ENCODE results near the gene FRMD4A.

The FRMD4A gene

DNA sequence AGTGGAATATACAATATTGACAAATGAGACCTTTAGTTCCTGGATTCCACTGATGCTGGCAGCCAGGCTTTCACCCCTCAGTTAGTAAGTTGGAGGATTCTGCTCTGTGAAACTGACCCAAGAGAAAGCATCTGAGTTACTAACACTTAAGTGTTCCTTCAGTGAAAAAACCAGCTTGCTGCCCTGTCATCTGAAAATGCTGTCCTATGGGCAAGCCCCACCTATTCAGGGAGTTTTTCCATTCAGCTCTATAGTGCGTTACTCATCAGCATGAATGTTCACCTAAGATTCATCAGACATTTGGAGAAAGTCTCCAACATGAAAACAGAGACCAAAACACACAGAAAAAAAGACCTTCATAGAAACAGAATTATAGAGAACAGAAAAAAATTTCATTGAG, 706.1 kb downstream of the FRMD4A start:
- DNase-seq, result no peak

DNA sequence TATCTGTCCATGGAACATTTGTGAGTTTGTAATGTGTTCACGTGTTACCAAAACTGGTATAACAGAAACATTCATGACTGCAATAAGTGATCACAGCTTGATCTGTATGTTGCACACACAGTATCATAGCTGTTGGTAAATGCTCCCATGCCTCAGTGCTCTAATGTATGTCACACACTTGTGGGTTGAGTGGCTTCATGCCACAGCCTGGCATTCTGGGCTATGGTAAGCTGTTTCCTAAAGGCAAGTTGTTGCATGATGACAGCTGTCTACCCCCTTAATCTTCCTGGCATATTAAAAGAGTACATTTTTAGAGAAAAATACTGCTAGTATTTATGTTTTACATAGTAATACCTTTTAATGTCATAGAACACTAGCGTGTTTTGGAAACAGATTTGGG, 708.8 kb downstream of the FRMD4A start:
- no peak for DNase-seq

DNA sequence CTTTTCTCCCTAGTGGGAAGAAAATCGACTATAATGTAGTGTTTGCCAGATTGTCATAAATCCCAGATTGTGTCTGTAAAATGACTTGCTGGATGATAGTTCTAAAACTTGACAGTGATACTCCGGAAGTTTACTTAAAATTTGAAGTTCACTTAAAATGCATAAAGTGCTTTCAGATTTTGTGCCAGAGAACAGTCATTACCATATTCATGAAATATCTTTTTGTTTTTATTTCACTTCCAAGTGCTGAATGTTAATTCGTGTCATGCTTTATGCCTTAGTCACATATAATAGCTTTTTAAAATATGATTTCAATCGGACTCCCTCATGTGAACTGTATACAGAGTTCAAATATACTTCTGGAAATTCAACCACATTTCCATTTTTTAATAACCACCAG, 713.6 kb downstream of the FRMD4A start:
- DNase-seq, result no peak

DNA sequence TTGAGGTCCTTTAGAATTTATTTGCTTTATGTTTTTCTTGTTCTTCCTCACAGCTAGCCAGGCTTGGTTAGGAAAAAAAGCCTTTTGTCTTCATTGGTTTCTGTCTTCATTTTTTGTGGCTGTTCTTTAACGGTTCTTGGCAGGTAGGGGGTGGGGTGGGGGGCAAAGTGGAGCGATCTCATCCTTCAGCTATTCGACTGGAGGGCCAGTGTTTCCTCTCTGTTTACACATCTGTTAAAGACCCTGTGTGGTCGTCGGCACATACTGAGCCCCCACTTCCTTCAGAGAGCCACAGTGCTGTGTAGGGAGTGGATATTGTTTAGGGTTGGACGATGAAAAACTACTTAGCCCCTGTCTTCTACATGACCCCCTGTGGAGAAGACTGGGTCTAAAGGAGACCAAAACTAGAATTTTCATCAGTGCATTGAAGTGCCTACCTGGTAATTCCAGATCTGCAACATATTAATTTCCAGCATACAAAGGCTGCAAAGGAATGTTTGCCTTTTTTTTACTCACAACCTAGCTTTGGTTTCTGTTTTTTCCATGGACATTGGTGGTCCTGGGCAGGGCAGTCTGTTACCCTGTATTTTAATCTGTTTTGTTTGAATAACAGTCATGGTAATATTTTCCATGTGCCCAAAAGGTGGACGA, 714.9 kb downstream of the FRMD4A start:
- no peak for DNase-seq

DNA sequence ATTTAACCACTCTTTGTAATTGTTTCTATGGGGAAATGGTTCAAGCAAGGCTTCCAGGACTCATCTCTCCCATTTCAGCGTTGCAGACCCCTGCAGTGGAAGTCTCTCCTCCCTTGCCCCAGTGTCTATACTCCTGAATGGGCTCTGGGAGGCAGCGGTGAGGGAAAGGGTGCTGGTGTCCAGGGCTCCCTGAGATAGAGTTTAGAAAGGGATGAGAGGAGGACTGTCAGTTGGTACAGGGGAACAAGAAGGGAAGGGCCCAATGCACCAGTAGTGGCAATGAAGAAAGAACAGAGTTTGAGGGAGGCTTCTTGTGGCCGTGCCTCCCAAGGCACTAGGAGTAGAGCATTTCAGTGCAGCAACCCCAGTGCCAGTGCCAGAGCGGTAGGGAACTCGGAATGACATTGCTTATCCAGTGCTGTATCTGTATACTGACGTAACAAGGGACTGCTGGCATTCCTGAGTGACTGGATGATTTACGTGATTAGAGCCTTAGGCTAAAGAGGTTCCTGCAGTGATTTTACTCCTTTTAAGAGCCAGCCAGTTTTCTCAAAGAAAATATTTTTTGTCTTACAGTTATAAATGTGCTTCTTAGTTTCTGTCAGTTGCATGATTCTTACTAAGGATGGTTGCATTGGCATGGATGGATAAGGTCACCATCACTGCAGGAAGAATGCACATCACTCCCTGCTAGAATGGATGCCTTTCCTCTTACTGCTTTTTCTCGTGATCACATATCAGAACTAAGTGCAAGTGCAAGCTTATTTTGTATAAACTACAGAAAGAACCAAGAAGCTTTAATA, 716.0 kb downstream of the FRMD4A start:
- DNase-seq, result peak; percentile 49

DNA sequence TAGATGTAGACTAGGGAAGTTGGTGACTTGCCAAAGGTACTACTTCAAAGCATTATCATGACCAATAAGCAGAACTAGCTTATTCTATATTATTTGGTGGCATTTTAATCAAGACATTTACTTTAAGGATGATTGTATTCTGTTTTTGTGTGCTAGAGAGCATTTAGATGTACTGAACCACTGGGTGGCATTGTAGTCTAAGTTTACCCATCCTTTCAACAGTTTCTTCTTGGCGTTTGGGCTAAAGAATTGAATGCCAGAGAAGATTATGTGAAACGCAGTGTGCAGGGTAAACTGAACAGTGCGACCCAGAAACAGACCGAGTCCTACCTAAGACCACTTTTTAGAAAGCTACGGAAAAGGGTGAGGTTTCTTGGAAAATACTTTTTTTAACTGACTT, 717.2 kb downstream of the FRMD4A start:
- no peak for DNase-seq

DNA sequence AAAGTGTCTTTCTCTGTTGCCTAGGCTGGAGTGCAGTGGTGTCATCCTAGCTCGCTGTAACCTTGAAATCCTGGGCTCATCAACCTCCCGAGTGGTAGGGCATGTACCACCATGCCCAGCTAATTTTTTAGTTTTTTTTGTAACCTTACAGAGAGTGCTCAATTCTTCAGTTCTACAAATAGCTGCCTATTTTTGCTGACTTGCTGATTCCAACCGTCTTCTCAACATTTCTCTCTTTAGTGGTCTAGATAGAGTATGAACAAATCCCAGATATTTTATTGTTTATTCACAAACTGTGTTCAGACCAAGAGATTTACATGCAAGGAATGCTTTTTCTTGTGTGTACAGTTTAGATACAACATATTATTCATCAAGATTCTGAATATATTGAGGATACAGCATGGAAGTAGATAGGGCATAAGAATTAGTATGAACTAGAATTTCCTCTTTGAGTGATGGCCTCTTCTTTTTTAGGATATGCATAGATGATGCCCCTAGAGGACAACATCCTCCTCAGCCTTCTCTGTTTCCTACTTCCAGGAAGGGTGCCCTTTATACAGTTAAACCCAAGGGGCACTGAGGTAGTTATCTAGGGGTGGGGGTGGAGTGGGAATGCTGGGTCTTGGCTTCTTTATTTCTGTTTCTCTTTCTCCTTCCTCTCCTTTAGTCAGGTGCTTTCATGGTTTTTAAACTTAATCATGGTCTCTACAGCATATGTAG, 717.9 kb downstream of the FRMD4A start:
- DNase-seq, result no peak

DNA sequence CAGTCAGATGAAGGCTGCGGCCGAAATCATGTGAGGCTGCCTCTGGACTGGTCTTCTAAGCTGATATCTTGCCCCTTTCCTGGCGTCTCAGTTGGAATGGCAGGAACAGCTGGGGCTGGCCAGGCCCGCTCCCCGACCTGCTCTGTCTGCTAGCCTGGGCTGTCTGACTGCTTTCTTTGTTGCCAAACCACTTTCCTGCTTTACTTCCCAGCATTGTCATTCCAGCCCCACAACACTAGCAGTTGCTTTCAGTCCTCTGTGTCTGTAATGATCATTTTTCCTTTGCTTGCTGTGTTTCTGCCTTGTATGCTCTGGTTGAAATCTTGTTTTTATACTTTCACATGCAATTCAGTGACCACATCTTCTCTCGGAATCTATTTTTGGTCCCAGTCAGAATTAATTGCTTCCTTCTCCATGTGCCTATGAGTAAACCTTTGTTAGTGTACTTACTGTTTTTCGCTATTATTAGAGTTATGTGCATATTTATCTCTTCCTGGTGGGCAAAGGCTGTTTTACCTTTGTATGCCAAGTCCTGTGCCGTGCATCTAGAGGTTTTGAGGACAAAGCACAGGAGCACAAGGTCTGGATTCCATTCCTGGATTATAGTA, 722.4 kb downstream of the FRMD4A start:
- no peak for DNase-seq

DNA sequence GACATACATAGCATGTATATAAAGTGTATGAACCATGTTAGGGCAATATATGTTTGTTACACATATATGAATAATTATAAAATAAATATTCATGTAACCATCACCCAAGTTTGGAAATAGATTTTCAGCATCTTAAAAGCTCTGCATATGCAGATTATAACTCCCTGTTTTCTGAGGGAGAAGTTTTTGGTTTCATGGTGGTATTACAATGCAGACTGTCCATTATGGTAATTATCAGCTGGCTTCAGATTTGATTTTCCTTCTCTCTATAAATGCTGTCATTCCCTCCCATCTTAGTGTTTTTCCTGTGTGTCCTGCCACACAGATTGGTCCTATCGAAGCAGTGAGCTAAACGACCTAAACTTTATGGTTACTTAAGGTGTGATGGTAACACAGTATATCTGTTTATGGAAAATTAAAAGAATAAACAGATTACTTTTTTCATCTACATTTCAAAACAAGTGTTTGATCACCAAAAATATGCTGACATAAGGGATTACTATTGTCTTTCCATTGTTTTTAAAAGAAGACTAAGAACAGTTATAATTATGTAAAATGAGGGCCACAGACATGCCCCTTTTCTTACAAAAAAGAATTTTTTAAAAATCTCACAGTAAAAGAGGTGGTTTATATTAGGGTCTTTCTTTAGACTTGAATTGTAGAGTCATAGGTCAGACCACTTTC, 726.2 kb downstream of the FRMD4A start:
- DNase-seq, result no peak

DNA sequence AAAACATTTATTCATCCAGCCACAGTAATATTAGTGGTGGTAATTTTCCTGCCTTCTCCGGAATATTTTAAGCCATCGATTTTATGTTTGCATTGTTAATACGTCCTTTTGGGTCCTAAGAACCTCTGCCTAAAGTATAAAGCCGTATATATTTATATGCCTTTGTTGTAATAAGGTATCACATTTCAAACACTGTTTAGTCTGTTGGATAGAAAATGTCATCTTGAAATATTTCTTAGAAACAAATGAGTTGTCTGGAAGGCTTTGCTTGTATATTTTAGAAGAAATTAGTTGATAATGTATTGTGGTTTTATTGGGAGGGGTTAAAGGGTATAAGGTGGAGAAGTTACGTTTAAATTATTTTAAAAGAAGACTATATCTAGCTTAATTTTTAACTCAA, 732.8 kb downstream of the FRMD4A start:
- DNase-seq, result no peak

DNA sequence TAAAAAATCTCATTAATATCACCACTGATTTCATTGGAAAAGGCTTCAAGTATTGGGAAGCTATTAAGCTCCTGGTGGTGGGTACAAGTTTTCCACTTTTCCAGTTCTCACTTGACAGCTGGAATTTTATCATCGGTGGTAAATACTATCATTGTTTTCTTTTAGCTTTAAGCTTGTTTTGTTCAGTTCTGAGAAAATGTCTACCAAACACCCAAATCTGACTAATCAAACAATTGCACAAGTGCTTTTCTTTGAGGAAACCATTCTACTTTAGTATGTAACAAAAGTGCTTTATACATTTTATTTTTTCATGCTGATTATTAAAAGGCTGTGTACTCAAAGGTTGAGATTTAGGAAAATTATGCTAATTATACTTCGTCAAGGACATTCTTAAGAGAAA, 736.1 kb downstream of the FRMD4A start:
- no peak for DNase-seq

All from amniotic stem cell (primary cell).